Retina (tissue), 1 donor: ENCODE measurements around the gene PDLIM1.
"Not testable (repeated sequence)": the region's sequence is repeated elsewhere in the genome, so short reads cannot be mapped to it uniquely, and the experiment has no call there.

Source experiments
- DNase-seq: peaks from one replicate; pipeline ENCODE4 v3.0.0-alpha.2; 2016

Gene PDLIM1

DNA sequence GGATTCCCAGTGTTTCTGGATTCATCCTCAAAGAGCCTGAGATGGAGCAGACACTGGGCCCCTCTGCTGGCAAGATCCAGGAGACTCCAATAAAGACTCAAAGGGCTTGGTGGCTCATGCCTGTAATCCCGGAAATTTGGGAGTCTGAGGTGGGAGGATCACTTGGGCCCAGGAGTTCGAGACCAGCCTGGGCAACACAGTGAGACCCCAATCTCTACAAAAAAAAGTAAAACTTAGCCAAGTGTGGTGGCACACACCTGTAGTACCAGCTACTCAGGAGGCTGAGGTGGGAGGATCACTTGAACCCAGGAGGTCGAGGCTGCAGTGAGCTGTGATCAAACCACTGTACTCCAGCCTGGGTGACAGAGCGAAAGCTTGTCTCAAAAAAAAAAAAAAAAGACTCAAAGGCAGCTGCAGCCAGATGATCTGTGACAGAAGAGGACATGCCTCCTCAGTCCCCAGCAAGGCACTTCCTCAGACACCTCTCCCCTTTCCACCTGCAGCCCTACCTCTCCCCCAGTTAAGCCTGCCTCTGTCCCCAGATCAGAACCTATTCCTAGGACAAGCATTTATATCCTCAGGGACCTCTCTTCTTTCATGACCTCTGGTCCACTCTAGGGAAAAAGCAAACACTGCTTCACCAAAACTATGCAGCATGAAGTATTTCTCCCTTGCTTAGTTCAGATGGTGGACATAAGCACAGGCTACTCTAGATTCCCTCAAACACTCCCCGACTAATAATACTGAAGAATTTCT lies 27.9 kb downstream of the PDLIM1 start:
- DNase-seq, result no peak

DNA sequence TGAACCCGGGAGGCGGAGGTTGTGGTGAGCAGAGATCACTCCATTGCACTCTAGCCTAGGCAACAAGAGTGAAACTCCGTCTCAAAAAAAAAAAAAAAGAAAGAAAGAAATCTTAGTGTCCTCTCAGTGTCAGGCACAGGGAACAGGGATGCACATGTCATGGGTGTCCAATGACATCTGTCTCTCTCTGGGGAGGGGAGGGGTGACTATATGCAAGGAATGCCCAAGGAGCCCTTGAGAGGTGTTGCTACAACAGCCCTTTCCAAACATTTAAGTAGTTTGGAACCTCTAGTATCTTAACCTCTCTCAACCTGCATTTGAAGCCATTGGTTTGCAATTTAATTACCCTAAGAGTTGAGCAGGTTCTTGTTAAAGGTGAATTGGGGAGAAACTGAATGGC lies 28.9 kb downstream of the PDLIM1 start:
- no peak for DNase-seq

DNA sequence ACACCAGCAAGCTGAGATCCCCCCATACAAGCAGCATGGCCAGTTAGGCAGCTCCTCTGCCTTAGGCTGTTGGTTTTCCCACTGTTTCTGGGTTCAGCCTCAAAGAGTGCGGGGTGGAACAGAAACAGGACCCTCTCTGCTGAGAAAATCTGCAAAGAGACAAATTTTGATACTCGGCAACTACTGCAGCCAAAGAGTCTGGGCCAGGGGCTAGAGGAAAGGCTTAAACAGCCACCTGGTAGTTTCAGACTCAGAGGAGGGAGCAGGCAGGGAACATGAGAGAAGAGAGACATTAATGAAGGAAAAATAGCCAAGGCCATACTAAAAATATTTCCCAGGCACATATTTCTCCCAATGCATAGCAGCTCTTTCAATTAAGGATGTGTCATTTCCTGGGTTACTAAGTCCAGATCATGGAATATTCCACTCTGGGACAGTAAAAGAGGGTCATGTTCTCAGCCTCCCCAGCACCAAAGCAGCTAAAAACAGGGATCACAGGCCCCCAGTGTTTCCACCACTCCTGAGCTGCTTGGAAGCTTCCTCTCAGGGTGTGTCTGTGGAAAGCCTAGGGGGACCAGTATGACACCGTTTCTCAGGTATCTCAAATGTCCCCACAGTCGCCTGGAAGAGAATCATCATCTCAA lies 29.8 kb downstream of the PDLIM1 start:
- no peak for DNase-seq

DNA sequence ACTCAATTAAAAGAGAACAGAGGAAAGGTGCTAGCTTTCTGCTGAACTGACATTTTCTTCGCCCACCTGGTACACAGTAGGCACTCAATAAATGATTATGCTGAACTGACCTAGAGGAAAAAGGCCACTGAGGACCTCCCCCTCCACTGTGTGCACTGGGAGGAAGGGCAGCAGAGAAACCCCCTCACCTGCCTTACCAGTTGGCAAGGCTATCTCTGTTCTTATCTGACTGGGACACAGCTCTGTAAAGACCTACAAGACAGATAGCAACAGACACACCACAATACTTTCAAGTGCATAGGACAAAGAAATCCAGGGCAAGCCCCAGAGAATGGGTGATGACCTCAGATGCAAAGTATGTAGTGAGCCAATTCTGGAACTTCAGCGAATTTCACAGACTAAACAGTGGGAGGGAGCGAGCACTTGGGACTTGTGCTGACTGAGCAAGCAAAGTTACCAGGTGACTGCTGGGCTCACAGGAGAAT lies 30.4 kb downstream of the PDLIM1 start:
- DNase-seq, result peak; percentile 32

DNA sequence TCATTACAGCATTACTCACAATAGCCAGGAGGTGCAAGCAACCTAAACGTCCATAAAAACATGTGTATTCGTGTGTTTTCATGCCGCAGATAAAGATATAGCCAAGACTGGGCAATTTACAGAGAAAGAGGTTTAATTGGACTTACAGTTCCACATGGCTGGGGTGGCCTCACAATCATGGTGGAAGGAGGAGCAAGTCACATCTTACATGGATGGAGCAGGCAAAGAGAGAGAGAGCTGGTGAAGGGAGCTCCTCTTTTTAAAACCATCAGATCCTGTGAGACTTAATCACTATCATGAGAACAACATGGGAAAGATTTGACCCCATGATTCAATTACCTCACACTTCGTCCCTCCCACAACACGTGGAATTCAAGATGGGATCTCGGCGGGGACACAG lies 33.0 kb downstream of the PDLIM1 start:
- no peak for DNase-seq

DNA sequence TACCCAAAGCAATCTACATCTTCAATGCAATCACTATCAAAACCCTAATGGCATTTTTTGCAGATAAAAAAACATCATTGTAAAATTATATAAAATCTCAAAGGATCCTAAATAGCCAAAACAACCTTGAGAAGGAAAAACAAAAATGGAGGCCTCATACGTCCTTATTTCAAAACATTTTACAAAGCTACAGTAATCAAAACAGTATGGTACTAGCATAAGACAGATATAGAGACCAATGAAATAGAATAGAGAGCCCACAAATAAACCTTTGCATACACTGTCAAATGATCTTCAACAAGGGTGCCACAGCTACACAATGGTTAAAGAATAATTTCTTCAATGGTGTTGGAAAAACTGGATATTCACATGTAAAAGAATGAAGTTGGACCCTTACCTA lies 34.5 kb downstream of the PDLIM1 start:
- DNase-seq, result no peak

DNA sequence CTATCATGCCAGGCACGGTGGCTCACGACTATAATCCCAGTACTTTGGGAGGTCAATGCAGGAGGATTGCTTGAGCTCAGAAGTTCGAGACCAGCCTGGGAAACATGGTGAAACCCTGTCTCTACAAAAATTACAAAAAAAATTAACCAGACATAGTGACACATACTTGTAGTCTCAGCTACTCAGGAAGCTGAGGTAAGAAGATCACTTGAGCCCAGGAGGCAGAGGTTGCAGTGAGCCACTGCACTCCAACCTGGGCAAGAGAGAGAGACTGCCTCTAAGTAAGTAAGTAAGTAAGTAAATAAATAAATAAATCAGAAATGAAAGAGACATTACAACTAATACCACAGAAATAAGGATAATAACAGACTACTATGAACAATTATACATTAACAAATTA lies 36.2 kb downstream of the PDLIM1 start:
- no peak for DNase-seq

DNA sequence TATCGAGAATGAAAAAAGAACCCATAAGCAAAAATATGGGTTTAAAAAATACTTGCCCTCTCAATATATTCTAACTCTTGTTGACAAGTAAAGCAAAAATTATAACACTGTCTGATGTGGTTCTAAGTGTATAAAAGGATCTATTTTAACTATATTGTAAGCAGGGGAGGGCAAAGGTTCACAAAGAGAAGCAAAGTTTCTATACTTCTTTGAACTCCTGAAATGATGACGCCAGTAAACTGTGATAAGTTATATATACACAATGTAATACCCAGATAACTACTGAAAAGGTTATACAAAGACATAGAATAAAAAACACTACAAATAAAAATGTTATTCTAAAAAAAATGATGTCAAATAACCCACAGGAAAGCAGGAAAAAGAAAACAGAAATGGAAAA lies 37.1 kb downstream of the PDLIM1 start:
- DNase-seq, result no peak

DNA sequence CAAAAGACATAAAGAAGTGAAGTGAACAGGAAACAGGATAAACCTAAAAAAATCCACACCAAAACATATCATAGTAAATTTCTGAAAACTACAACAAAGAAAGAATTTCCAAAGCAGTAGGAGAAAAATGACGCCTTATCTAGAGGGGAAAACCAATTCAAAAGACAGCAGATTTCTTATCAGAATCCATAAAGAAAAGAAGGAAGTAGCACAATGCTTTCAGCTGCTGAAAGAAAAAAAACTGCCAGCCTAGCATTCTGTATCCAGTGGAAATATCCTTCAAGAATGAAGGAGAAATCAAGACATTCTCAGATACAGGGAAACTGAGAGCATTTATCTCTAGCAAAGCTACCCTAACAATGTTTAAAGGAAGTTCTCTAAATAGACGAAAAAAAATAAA lies 37.8 kb downstream of the PDLIM1 start:
- no peak for DNase-seq

DNA sequence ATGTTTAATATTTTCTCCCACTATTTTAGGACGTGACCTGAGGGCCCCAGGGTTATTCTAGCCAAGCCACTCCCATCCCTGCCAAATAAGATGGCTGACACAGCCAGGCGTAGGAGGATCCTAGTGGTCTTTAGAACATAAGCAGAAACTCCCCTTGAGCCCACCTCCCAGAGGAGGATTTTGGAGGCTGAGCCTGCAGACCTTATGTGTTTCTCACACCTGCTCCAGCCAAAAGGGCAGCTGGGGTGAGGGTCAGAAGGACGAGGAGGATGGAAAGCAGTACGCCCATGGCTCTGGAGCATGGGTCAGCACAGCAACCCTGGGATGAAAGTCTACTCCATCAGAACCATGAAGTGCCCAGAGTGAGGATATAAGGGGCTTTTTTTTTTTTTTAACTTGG lies 39.9 kb downstream of the PDLIM1 start:
- no peak for DNase-seq

DNA sequence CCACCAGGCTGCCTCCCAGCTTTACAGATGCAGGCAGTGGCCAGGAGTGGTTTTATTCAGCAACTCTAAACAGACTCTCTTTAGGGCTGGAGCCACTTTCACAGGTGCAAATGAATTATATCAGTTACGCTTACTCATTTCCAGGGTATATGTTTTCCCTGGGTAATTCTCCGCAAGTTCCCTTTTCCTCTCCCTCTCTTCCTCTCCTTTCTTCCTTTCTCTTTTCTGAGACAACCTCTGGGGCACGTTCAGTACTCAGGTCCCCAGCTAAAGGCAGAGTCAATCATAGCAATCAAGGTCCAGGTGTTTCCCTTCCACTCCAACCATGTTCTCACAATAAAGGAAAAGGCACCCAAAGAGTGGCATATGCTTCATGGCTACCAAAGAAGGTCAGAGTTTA lies 41.3 kb downstream of the PDLIM1 start:
- DNase-seq, result no peak

DNA sequence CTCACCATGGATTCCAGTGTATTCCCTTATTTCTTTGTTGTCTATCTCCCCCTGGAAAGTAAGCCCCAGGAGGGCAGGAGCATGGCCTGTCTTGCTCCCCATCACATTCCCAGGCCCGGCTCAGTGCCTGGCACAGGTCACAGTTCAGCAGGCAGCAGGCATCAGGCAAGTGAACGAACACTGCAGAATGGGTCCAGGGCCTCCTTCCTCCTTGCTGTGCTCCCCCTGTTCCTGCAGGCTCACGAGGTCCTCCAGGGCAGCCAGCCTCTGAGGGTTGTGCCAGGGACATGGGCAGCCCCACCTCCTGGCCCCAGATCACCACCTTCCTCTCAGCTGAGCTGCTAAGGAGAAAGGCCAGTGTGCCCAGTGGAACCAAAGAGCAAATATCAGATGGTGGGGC lies 41.8 kb downstream of the PDLIM1 start:
- no peak for DNase-seq

DNA sequence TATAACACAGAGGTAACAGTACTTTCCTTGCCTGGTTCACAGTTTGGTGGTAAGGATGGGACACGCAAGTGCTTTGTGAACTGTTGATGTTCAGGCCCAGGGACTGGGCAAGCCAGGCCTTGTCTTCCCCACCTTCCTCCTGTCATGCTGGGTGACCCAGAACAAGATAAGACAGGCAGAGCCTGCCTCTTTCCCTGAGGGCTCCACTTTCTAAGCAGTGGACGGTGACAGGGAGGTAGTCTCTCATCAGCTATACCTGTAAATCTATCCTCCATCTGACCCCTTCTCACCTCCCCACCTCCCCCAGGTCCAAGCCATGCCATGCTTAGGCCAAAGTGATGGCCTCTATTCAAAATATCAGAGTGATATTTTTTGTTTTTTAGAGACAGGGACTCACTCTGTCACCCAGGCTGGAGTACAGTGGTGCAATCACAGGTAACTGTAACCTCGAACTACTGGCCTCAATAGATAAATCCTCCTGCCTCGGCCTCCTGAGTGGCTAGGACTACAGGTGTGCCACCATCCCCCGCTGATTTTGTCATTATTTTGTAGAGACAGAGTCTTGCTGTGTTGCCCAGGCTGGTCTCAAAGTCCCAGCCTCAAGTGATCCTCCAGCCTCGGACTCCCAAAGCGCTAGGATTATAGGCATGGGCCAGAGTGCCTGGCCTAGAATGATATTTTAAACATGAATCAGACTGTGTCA lies 42.8 kb downstream of the PDLIM1 start:
- no peak for DNase-seq

DNA sequence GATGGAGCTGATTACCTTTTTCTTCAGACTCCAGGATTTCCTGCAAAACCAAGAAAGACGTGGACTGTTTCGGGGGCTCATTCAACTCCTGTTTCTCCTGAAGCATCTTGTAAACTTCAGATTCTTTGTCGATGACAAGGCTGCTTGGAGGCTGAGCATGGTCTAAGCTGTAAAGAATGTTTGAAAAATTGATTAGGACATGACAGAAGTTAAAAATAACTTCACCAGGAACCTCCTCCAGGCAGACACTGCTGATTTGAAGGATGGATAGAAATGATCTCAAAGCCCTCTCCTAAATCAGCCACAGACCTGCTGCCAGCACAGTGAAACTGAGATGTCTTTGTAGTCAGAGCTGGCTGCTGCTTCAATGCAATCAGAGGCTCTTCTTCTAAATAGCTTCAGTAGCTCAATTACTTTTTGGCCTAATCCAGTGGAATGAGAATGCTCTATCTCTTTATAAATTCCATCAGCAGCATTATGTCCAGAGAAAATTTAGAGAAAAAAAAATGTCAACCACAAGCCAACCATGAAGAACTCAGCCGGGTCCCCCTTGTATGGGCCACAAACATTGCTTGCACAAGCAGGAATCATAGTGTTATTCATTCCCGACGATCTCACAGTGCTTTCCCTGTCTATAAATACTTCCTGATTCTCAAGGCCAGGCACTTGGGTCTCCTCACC lies 43.5 kb downstream of the PDLIM1 start:
- DNase-seq, result no peak

DNA sequence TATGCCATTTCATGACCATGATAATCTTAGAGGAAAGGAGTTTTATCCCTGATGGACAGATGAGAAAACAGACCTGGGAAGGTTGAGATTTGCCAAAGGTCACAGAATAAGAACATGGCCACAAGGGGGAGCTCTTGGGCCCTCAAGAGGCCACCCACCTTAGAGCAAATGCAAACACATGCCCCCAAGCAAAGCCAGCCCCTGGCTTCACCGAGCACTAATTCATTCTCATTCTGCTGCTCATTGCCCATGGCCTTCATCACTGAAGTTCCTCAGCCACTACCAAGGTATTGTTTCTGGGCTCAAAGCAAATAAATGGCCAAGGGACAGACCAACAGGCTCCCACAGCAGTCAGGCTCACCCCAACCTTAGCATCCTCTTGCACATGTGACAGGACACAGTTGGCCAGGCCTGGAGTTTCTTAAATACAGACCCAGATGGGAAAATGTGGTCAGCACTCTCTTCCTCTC lies 44.2 kb downstream of the PDLIM1 start:
- peak; percentile 75 for DNase-seq

DNA sequence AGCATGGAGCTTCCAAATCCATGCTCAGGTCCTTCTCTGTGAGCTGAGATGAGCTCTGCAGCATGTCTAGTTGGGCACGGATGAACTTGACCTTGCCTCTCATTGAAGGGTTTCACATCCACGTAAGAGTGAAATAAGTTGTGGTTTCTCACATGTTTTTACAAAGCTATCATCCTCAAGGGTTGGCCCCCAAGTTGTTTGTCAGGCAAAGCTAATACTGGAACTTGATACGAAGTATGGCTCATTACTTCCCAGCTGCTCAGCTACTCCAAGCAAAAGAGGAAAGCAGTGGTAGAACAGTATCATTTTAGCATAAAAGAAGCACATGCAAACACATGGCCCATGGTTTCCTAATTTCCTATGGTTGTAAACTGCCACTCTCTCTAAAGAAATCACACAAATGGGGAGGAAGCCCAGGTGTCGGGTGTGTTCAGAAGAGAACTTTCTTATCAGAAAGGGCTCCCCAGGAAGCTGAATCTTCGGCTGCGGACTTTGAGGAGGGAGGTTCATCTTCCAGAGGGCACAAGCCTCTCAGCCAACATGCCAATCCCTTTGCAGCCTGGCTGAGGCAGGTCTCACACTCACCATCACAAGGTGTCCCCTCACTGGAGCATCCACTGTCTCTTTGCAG lies 45.3 kb downstream of the PDLIM1 start:
- DNase-seq, result no peak

DNA sequence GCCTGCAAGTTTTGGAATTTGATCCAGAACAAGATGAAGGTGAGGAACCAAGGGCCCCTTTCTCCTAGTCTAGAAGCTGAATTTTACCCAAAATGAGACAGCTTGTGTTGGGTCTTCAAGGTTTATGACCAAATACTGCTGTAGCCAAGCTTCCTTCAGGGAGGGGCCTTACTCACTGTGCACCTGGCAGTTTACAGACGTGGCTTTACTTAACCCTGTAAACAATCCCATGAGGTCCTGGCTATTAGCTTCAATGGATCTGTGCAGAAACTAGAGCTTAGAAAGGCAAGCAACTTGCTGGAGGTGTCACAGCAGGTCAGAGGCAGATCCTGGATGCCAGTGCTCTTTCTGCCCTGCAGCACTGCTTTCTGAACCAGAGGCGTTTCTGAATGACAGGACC lies 46.7 kb downstream of the PDLIM1 start:
- no peak for DNase-seq

DNA sequence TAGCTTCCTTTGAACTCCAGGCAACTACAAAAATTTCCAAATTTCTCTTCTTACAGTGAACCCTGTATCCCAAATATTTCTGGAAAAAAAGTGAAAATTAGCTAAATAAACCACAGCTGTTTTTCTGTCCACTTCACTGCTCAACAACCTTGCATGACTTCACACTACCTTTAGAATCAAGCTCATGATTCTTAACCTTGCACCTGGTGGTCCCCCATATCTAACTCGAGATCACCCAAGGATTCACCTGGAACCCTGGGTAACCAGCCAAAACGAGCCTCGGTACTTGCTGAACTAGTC lies 47.5 kb downstream of the PDLIM1 start:
- no peak for DNase-seq

DNA sequence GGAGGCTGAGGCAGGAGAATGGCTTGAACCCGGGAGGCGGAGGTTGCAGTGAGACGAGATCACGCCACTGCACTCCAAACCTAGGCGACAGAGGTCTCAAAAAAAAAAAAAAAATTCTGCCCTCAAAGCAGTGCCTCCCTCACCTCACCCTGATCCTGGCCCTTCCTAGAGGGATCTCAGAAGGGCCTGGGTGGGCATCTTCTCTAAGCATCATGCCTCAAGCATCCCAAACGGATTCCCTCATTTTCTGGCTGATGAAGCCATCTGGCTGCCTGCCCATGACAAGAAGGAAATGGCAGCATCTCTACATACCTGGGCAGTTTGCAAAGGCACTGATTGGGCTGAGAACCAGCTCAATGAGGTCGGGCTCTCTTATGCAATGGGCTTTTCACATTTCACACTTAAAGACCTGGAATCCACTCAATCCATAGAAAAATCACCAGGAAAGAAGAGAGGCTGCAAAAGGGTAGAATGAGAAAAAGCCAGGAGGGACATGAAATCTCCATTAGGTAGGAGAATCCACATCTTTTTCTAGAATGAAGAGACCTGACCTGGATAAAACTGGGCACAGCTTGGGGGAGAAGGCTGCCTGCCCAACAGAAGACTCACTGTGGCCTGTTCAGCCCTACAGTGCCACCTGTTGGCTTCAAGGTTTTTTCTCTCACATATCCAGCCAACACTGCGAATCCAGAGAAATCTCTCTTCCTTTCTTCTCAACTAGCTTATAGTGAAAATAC lies 48.1 kb downstream of the PDLIM1 start:
- peak; percentile 51 for DNase-seq

DNA sequence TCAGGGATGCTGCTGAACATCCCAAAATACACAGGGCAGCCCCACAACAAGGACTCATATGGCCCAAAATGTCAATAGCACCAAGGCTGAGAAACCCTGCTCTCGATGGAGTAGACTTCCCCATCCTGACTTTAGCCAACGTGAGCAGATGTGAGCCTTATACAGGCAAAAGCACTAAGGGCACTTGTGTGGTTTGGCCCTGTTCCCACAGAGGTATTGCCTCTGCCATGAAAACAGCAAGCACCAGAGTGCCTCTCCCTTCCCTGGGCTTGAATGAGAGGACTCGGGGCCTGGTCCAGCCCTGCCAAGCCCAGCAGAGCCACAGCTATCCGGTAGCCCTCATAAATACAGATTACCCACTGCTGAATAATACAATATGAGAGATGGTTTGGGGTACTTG lies 49.3 kb downstream of the PDLIM1 start:
- no peak for DNase-seq

DNA sequence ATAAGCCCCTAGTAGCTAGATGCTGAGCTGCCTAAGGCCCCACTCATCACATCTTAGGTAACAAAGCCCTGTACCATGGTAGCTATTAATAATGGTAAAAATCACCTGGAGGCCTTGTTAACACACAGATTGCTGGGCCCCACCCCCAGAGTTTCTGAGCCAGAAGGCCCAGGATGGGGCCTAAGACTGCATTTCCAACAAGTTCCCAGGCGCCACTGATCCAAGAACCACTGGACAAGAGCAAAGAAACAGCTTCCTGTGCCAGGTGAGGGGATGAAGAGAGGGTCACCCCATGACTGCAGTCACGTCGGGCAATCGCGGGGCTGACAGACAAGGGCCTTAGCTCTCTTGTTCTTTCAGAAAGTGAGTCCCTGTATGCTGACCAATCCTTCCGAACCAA lies 50.0 kb downstream of the PDLIM1 start:
- DNase-seq, result no peak

DNA sequence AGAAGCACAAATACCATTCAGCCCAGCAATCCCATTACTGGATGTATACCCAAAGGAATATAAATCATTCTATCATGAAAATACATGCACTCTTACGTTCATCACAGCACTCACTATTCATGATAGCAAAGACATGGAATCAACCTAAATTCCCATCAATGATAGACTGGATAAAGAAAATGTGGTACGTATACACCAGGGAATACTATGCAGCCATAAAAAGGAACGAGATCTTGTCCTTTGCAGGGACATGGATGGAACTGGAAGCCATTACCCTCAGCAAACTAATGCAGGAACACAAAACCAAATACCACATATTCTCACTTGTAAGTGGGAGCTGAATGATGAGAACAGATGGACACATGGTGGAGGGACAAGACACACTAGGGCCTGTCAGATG lies 50.7 kb downstream of the PDLIM1 start:
- DNase-seq, result not testable (repeated sequence)
